Heart left ventricle (tissue), 13 donors: ENCODE data around the gene CNNM3.

Experiments used
- CTCF ChIP-seq, 12 donors: fragments of 200-600 bp; sonication (generic) in 4 of 12; IDR thresholded peaks; one replicate each; pipeline versions ENCODE4 v1.5.0 to v1.8.0; 2018 to 2022; ENCODE audit warnings: antibody characterized with exemption in 12 of 12, mild to moderate bottlenecking in 5 of 12
- POLR2A ChIP-seq, 2 donors: fragments of 450-650 bp; IDR thresholded peaks; one replicate each; pipeline ENCODE4 v1.6.1; 2017; ENCODE audit warnings: antibody characterized with exemption in 2 of 2, mild to moderate bottlenecking in 2 of 2, moderate library complexity in 2 of 2
- donor health status: ischemic (EF 13 %, LVEDD 7.1; RV severe dilation, severe dysfunction).
- donor health status: DM: no; HTN: yes; CAD: no.
- donor health status: DM: no; HTN: no; CAD: no.
- donor health status: ischemic (EF 25% LVEDD 6.9; RV normal size, moderate dysfunction).
- donor health status: ischemic (EF 25% LVEDD 5.7; RV mildly dilated, moderate dysfunction).
- donor health status: ischemic (EF 35%, LVEDD 5.7; RV mildly dilated, moderate dysfunction).
- donor health status: nonischemic (EF 11% LVEDD 7.7; RV severe dilation, severe dysfunction).
- donor health status: DM: yes; HTN: yes; CAD: no.
- donor health status: PGD.
- donor health status: ischemic (EF 29% LVEDD 5.4; RV normal size, mild dysfunction).
- donor health status: nonischemic (EF 23%, LVEDD 6.1; RV moderate dilation, normal function).

GRCh38 chr2:96819876-96820511, 3.9 kb downstream of the CNNM3 start:
- TF ChIP-seq CTCF (IDR thresholded peaks at IDR 0.05) (no peak), POLR2A (IDR thresholded peaks at IDR 0.05) (no peak)
